Common myeloid progenitor, CD34-positive (primary cell): ENCODE results near the gene ZNF44.
A peak's percentile ranks its signal among the peaks of the same experiment; 100 is the strongest.

Experiments used
- CTCF ChIA-PET: fragments of 350-600 bp; sonication (Branson Sonifier 250); formaldehyde crosslinking; loops from one replicate; lab custom pipeline; 2021; ENCODE audit warnings: antibody characterized with exemption; lab: Charles Lee
- POLR2A ChIA-PET: fragments of 350-600 bp; sonication (Branson Sonifier 250); formaldehyde crosslinking; loops from one replicate; lab custom pipeline; 2021; ENCODE audit warnings: antibody characterized with exemption; lab: Charles Lee
- DNase-seq, 3 donors: peaks; one replicate each; pipeline versions ENCODE4 v3.0.0 to v3.0.0-alpha.2; 2013
- H3K27ac ChIP-seq, 2 experiments: 1 replicate in 1 of 2; 2 replicates in 1 of 2; pipeline ENCODE4 v1.7.0; 2013; ENCODE audit warnings: inconsistent platforms in 2 of 2, low read length in 2 of 2, mild to moderate bottlenecking in 2 of 2, low read depth in 1 of 2, moderate library complexity in 1 of 2; ENCODE audit not compliant: severe bottlenecking in 2 of 2, insufficient read depth in 1 of 2, poor library complexity in 1 of 2
- H3K27me3 ChIP-seq, 5 experiments: replicated peaks in 2 of 5; 1 replicate in 3 of 5; 2 replicates in 2 of 5; pipeline versions ENCODE4 v1.6.1 to v1.7.0; 2013; ENCODE audit warnings: low read length in 4 of 5, mild to moderate bottlenecking in 2 of 5, moderate library complexity in 2 of 5, inconsistent platforms in 1 of 5; ENCODE audit not compliant: insufficient read depth in 5 of 5, control insufficient read depth in 4 of 5
- H3K36me3 ChIP-seq, 4 experiments: 1 replicate in 2 of 4; 2 replicates in 2 of 4; pipeline versions ENCODE4 v1.6.1 to v1.7.0; 2013; ENCODE audit warnings: low read length in 3 of 4, control low read depth in 1 of 4, mild to moderate bottlenecking in 1 of 4; ENCODE audit not compliant: control insufficient read depth in 4 of 4, insufficient read depth in 4 of 4
- H3K4me1 ChIP-seq, 4 experiments: 1 replicate in 3 of 4; 2 replicates in 1 of 4; pipeline versions ENCODE4 v1.6.1 to v1.7.1; 2013; ENCODE audit warnings: low read length in 3 of 4, mild to moderate bottlenecking in 3 of 4, control low read depth in 1 of 4, inconsistent platforms in 1 of 4, moderate library complexity in 1 of 4; ENCODE audit not compliant: control insufficient read depth in 4 of 4, insufficient read depth in 4 of 4; ENCODE audit errors: control extremely low read depth in 1 of 4
- H3K4me3 ChIP-seq, 7 experiments: 1 replicate in 4 of 7; 2 replicates in 3 of 7; pipeline versions ENCODE4 v1.5.1 to v1.7.0; 2013; ENCODE audit warnings: mild to moderate bottlenecking in 7 of 7, low read length in 6 of 7, moderate library complexity in 6 of 7, inconsistent platforms in 2 of 7, low read depth in 2 of 7, control low read depth in 1 of 7; ENCODE audit not compliant: insufficient read depth in 4 of 7, control insufficient read depth in 1 of 7; ENCODE audit errors: extremely low read depth in 1 of 7
- H3K9me3 ChIP-seq, 5 experiments: 1 replicate in 4 of 5; 2 replicates in 1 of 5; pipeline versions ENCODE4 v1.6.1 to v1.7.1; 2013; ENCODE audit warnings: low read length in 4 of 5, mild to moderate bottlenecking in 2 of 5, inconsistent platforms in 1 of 5, low read depth in 1 of 5, moderate library complexity in 1 of 5; ENCODE audit not compliant: control insufficient read depth in 4 of 5, insufficient read depth in 2 of 5; ENCODE audit errors: control extremely low read depth in 1 of 5
- WGBS: methylation state at CpG from one replicate; pipeline ENCODE4 v1.1.5; 2013; ENCODE audit not compliant: insufficient coverage; 5-methylcytosine and 5-hydroxymethylcytosine counted together

The ZNF44 gene

DNA sequence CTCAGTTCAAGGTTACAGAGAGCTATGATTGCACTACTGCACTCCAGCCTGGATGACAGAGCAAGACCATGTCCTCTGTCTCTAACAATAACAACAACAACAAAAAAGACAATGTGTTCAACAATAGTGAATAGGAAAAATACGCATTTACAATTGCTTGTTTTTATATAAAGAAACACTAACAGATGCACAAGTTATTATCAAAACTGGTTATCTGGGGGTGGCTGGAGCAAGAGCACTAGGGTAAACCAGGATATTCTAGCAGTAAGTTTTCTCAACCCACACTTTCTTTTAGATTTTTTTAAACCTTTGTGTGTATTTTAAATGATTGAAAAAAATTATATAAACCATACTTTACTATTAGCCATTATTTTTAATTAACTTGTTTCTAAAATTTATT is 33.1 kb downstream of the ZNF44 start:
- Histone ChIP-seq H3K27me3 (no peaks in the 10 kb centered on the region), H3K9me3 (peaks cover 0 to 52% (median 39%) of the 10 kb centered on the region in 5 experiments), H3K4me1 (no peaks in the 10 kb centered on the region), H3K27ac (no peak overlapping the region), H3K36me3 (no peaks in the 10 kb centered on the region), H3K4me3 (no peak overlapping the region)
- no peak for DNase-seq
- ChIA-PET CTCF (no interaction called here), POLR2A (no interaction called here)
- WGBS = no CpG with 5 or more reads among the region's 1 CpG

DNA sequence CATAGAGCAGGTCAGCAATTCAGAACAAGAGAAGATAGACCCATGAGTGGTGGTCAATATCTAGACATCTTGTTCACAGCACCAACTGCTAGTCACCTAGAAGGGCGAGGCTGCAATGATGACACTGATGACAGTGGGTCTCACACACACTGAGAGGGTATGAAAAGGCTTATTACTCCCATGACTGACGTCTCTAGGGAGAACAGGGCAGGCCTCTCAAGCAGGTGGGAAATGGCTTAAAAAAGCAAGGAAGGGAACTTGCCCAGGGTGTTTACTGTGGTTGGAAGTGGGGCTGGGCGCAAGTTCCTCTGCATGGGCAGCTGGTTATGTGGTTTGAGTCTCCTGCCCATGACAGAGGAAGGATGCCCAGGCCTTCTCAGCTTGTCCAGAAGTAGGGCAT is 33.8 kb downstream of the ZNF44 start:
- Histone ChIP-seq H3K9me3 (peaks cover 0 to 48% (median 32%) of the 10 kb centered on the region in 5 experiments), H3K36me3 (no peaks in the 10 kb centered on the region), H3K27ac (no peak overlapping the region), H3K27me3 (no peaks in the 10 kb centered on the region), H3K4me1 (no peaks in the 10 kb centered on the region), H3K4me3 (no peak overlapping the region)
- 83% methylated on average over 2 of the region's 3 CpGs for WGBS
- ChIA-PET POLR2A (interaction anchor here (0.6 kb wide), 1 partner anchor 147 kb away, joined by 7 read pairs; no protein-coding TSS in a partner anchor), CTCF (no interaction called here)
- DNase-seq = no peak

DNA sequence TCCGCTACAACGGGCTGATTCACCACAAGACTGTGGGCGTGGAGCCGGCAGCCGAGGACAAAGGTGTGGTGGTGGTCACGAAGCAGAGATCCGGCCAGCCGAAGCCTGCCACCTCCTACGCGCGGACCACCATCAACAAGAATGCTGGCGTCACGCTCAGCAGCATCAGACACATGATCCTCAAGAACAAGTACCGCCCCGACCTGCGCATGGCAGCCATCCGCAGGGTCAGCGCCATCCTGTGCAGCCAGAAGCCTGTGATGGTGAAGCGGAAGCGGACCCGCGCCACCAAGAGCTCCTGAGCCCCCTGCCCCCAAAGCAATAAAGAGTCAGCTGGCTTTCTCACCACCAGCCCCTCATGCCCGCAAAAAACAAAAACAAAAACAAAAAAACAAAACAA is 34.4 kb downstream of the ZNF44 start:
- ChIA-PET CTCF (no interaction called here), POLR2A (interaction anchor here (0.6 kb wide), 1 partner anchor 146 kb away, joined by 7 read pairs; no protein-coding TSS in a partner anchor)
- Histone ChIP-seq H3K9me3 (peaks cover 0 to 46% (median 27%) of the 10 kb centered on the region in 5 experiments), H3K27me3 (no peaks in the 10 kb centered on the region), H3K4me1 (no peaks in the 10 kb centered on the region), H3K4me3 (no peak overlapping the region), H3K27ac (no peak overlapping the region), H3K36me3 (no peaks in the 10 kb centered on the region)
- 98% methylated on average over 11 of the region's 23 CpGs for WGBS
- DNase-seq = no peak

DNA sequence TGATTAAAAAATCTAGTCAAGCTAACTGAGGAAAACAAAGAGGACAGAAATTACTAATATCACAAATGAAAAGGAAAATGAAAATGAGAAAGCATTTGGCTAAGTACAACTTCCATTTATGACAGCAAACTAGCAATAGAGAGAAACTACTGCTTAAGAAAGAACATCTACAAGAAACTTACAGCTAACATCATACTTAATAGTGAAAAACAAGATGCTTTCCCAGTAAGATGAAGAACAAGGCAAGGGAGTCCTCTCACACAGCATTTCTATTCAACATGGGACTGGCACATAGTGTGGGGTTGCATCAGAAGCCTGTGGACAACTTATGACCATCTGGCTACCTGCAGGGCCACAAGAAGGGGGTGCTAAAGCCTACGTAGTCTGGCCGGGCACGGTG is 39.3 kb downstream of the ZNF44 start:
- Histone ChIP-seq H3K9me3 (peaks cover 6 to 47% (median 25%) of the 10 kb centered on the region in 5 experiments), H3K27ac (no peak overlapping the region), H3K4me1 (no peaks in the 10 kb centered on the region), H3K27me3 (no peaks in the 10 kb centered on the region), H3K36me3 (no peaks in the 10 kb centered on the region), H3K4me3 (no peak overlapping the region)
- DNase-seq = no peak
- ChIA-PET POLR2A (no interaction called here), CTCF (no interaction called here)
- WGBS = 81% methylated on average over 3 of the region's 3 CpGs

DNA sequence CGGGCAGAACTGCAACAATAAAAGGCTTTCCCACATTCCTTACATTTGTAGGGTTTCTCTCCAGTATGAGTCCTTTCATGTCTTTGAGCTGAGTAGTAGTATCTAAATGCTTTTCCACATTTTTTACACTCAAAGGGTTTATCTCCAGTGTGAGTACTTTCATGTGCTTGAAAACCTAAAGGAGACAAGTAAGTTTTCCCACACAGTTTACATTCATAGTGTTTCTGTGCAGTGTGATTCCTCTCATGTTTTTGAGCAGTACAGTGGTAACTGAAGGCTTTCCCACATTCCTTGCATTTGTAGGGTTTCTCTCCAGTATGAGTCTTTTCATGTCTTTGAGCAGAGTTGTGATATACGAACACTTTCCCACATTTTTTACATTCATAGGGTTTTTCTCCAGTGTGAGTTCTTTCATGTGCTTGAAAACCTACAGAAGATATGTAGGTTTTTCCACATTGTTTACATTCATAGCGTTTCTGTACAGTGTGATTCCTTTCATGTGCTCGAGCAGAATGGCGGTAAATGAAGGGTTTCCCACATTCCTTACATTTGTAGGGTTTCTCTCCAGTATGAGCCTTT is 47.0 kb downstream of the ZNF44 start:
- Histone ChIP-seq H3K27me3 (no peaks in the 10 kb centered on the region), H3K4me1 (no peaks in the 10 kb centered on the region), H3K4me3 (no peak overlapping the region), H3K9me3 (peaks cover 12 to 78% (median 26%) of the 10 kb centered on the region in 5 experiments), H3K27ac (no peak overlapping the region), H3K36me3 (peaks cover 0 to 29% (median 10%) of the 10 kb centered on the region in 4 experiments)
- POLR2A ChIA-PET = no interaction called here
- DNase-seq = peak in 1 of 3 donors; percentile 35
- CTCF ChIA-PET = no interaction called here
- WGBS = 100% methylated on average over 2 of the region's 5 CpGs

DNA sequence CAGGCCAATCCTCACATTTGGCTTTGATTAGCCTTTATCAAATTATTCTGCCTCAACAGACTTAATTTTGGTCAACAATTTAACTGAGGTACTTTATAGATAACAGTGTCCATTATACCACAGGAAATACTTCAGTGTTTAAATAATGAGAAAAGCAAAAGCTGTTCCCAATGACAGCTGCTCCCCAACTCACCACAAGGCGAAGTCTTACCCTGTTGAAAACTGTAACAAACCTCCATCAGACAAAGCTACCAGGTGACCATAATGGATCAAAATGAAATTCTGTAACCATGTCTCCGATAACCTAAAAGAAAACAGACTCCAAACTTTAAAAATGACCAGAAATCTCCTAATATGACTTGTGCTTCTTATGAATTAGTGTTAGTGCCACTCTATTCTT is 50.3 kb downstream of the ZNF44 start:
- H3K4me1 ChIP-seq = no peaks in the 10 kb centered on the region
- peaks cover 14 to 66% (median 20%) of the 10 kb centered on the region in 5 experiments for H3K9me3 ChIP-seq
- ChIA-PET POLR2A (no interaction called here), CTCF (no interaction called here)
- no peak overlapping the region for H3K27ac ChIP-seq
- peak in 2 of 3 donors; percentile 23 to 29 for DNase-seq
- WGBS = 86% methylated on average over 1 of the region's 2 CpGs
- no peak overlapping the region for H3K4me3 ChIP-seq
- H3K27me3 ChIP-seq = no peaks in the 10 kb centered on the region
- peaks cover 0 to 37% (median 10%) of the 10 kb centered on the region in 4 experiments for H3K36me3 ChIP-seq

DNA sequence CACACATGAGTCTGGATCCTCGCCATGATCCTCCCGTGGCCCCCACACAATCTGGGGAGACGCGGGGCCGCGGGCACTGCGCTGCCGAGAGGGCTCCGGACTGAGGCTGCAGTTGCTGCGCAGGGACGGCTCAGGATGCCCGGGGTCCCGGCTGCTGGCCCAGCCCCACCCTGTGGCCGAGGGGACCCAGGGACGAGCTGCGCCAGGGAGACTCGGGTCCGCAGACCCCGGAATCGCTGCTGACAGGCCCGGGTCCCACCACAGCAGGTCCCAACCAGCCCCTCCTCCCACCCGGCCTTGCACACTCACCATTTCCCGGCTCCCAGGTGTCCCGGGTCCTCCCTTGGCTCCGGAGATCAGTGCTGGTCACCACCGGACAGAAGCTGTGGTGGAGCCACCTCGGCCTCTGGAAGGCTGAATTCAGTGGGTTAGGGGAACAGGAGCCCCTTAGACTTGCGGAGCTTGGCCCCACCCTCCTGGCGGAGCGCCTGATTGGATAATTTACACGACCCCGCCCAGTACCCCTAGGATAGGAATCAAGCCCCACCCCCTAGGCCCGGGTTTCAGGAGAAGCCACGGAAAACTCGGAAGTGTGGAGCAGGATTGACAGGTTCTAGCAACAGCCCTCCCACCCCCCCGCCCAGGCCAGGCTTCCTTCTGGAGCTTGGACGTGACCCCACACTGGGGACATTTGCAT is 57.4 kb downstream of the ZNF44 start:
- Histone ChIP-seq H3K36me3 (peaks cover 0 to 55% (median 11%) of the 10 kb centered on the region in 4 experiments), H3K27me3 (no peaks in the 10 kb centered on the region), H3K4me3 (no peak overlapping the region), H3K9me3 (peaks cover 10 to 63% (median 16%) of the 10 kb centered on the region in 5 experiments), H3K4me1 (no peaks in the 10 kb centered on the region), H3K27ac (no peak overlapping the region)
- no peak for DNase-seq
- CTCF ChIA-PET = no interaction called here
- POLR2A ChIA-PET = no interaction called here
- 100% methylated on average over 22 of the region's 37 CpGs for WGBS
